Neural cell (in vitro differentiated cells): ENCODE data around the gene MAP3K15.

Experiments
- POLR2AphosphoS5 ChIP-seq: IDR thresholded peaks from 2 replicates; pipeline ENCODE4 v1.6.1; 2012
- TAF1 ChIP-seq: IDR thresholded peaks from 2 replicates; pipeline ENCODE4 v1.6.1; 2012; ENCODE audit warnings: low read depth
- TF ChIP-seq, protein P1 (sequence below): fragments of 450-650 bp; IDR thresholded peaks from 2 replicates; pipeline ENCODE4 v1.5.1; 2014; ENCODE audit warnings: antibody characterized with exemption, mild to moderate bottlenecking, moderate library complexity; ENCODE audit not compliant: poor library complexity, severe bottlenecking
- TF ChIP-seq, protein P2 (sequence below): IDR thresholded peaks from 2 replicates; pipeline ENCODE4 v1.6.1; 2012; ENCODE audit warnings: borderline replicate concordance

DNA sequence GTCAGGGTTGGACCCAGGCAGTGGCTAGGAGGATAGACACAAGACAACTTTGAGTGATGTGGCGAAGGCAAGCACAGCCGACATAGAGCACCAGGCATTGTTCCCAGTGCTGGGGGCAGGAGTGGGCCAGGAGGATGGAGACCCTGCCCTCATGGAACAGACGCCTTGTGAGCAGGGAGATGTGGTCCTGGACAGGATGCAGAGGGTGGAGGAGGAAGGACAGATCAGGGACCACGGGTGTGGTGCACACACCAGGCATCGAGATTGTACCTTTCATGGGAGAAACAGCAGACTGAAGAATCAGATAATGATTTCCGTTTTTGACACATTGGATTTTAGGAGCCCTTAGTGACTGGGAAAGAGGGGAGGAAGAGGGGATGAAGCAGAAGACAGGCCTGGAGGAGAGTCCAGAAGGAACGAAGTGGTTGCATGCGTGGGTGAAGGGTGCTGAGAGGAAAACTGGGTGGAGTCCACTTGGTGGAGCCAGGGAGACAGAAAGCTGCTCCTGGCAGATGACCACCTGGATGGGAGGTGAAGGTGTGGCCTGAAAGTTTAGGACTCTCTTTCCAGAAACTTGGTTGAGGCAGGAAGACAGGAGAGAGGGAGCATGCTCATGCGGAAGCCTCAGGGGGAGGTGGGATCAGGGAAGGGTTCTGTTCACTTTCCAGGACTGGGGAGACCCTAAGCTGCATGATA lies 27.9 kb upstream of the MAP3K15 start:
- TF ChIP-seq, protein P1, sequence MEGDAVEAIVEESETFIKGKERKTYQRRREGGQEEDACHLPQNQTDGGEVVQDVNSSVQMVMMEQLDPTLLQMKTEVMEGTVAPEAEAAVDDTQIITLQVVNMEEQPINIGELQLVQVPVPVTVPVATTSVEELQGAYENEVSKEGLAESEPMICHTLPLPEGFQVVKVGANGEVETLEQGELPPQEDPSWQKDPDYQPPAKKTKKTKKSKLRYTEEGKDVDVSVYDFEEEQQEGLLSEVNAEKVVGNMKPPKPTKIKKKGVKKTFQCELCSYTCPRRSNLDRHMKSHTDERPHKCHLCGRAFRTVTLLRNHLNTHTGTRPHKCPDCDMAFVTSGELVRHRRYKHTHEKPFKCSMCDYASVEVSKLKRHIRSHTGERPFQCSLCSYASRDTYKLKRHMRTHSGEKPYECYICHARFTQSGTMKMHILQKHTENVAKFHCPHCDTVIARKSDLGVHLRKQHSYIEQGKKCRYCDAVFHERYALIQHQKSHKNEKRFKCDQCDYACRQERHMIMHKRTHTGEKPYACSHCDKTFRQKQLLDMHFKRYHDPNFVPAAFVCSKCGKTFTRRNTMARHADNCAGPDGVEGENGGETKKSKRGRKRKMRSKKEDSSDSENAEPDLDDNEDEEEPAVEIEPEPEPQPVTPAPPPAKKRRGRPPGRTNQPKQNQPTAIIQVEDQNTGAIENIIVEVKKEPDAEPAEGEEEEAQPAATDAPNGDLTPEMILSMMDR = no peak
- TF ChIP-seq, protein P2, sequence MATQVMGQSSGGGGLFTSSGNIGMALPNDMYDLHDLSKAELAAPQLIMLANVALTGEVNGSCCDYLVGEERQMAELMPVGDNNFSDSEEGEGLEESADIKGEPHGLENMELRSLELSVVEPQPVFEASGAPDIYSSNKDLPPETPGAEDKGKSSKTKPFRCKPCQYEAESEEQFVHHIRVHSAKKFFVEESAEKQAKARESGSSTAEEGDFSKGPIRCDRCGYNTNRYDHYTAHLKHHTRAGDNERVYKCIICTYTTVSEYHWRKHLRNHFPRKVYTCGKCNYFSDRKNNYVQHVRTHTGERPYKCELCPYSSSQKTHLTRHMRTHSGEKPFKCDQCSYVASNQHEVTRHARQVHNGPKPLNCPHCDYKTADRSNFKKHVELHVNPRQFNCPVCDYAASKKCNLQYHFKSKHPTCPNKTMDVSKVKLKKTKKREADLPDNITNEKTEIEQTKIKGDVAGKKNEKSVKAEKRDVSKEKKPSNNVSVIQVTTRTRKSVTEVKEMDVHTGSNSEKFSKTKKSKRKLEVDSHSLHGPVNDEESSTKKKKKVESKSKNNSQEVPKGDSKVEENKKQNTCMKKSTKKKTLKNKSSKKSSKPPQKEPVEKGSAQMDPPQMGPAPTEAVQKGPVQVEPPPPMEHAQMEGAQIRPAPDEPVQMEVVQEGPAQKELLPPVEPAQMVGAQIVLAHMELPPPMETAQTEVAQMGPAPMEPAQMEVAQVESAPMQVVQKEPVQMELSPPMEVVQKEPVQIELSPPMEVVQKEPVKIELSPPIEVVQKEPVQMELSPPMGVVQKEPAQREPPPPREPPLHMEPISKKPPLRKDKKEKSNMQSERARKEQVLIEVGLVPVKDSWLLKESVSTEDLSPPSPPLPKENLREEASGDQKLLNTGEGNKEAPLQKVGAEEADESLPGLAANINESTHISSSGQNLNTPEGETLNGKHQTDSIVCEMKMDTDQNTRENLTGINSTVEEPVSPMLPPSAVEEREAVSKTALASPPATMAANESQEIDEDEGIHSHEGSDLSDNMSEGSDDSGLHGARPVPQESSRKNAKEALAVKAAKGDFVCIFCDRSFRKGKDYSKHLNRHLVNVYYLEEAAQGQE = no peak
- TF ChIP-seq POLR2AphosphoS5 = no peak
- TF ChIP-seq TAF1 = no peak
